ENCODE measurements around the gene LEUTX. TPM values are rescaled to one million over a fixed set of nuclear protein-coding genes. Genes with fewer than 3 reads are reported as not detected.

LEUTX gene
- total RNA-seq, 1 donor from 2014 or later, result not detected

GRCh38 chr19:39749981-39750380 is 28.7 kb upstream of the LEUTX start:
- Histone ChIP-seq H3K4me1 (no peaks in the 10 kb centered on the region), H3K9me3 (ENCODE audit: low read depth) (no peaks in the 10 kb centered on the region), H3K9ac (no peak overlapping the region), H3F3A (ENCODE audit: low read depth) (no peaks in the 10 kb centered on the region), H3K27me3 (no peaks in the 10 kb centered on the region), H3K4me2 (no peak overlapping the region), H4K20me1 (ENCODE audit: low read depth) (no peaks in the 10 kb centered on the region), H3K79me2 (ENCODE audit: low read depth) (no peaks in the 10 kb centered on the region), H2AFZ (replicated peaks) (no peak overlapping the region), H3K36me3 (no peaks in the 10 kb centered on the region), H3K27ac (no peak overlapping the region), H3K4me3 (no peak overlapping the region)
- H3K27me3 Mint-ChIP-seq (ENCODE audit: insufficient read depth, low read depth), result peaks cover 6% of the 10 kb centered on the region
- H3K4me1 Mint-ChIP-seq, result no peaks in the 10 kb centered on the region
- no peak for TF ChIP-seq CTCF (IDR thresholded peaks at IDR 0.05)
- H3K36me3 Mint-ChIP-seq, result no peaks in the 10 kb centered on the region
- no peak for DNase-seq (ENCODE audit: low spot score)
- H3K4me3 Mint-ChIP-seq, result no peak overlapping the region
- no peaks in the 10 kb centered on the region for H3K9me3 Mint-ChIP-seq
- no peak overlapping the region for H3K27ac Mint-ChIP-seq

- H2AFZ ChIP-seq (replicated peaks), result no peak overlapping the region
- no peaks in the 10 kb centered on the region for H4K20me1 ChIP-seq (ENCODE audit: low read depth)
- H3K9ac ChIP-seq, result no peak overlapping the region
- peaks cover 16% of the 10 kb centered on the region for H3K27me3 ChIP-seq
- H3K79me2 ChIP-seq (ENCODE audit: low read depth), result no peaks in the 10 kb centered on the region
- H3K4me2 ChIP-seq, result no peak overlapping the region
- Mint-ChIP-seq H3K27ac (no peak overlapping the region), H3K27me3 (ENCODE audit: insufficient read depth, low read depth) (peaks cover 13% of the 10 kb centered on the region), H3K4me1 (no peaks in the 10 kb centered on the region), H3K36me3 (no peaks in the 10 kb centered on the region), H3K9me3 (no peaks in the 10 kb centered on the region), H3K4me3 (no peak overlapping the region)
- no peak overlapping the region for H3K4me3 ChIP-seq
- H3K9me3 ChIP-seq (ENCODE audit: low read depth), result no peaks in the 10 kb centered on the region
- H3K4me1 ChIP-seq, result no peaks in the 10 kb centered on the region
- no peaks in the 10 kb centered on the region for H3F3A ChIP-seq (ENCODE audit: low read depth)
- TF ChIP-seq CTCF (IDR thresholded peaks at IDR 0.05) (no peak), EZH2phosphoT487 (IDR thresholded peaks at IDR 0.05) (no peak), EZH2 (IDR thresholded peaks at IDR 0.05) (no peak)
- H3K27ac ChIP-seq, result no peak overlapping the region
- no peaks in the 10 kb centered on the region for H3K36me3 ChIP-seq
- DNase-seq (ENCODE audit: low spot score), result no peak
These were observed 26.3 kb upstream of the LEUTX start for GRCh38 chr19:39752390-39752789.

GRCh38 chr19:39752795-39753194 is 25.9 kb upstream of the LEUTX start:
- peaks cover 13% of the 10 kb centered on the region for H3K27me3 Mint-ChIP-seq (ENCODE audit: insufficient read depth, low read depth)
- H3K4me1 Mint-ChIP-seq, result no peaks in the 10 kb centered on the region
- Histone ChIP-seq H3K9me3 (ENCODE audit: low read depth) (no peaks in the 10 kb centered on the region), H3K4me1 (no peaks in the 10 kb centered on the region), H3K27ac (no peak overlapping the region), H3K4me2 (no peak overlapping the region), H2AFZ (replicated peaks) (no peak overlapping the region), H3K27me3 (peaks cover 16% of the 10 kb centered on the region), H3F3A (ENCODE audit: low read depth) (no peaks in the 10 kb centered on the region), H4K20me1 (ENCODE audit: low read depth) (no peaks in the 10 kb centered on the region), H3K9ac (no peak overlapping the region), H3K36me3 (no peaks in the 10 kb centered on the region), H3K79me2 (ENCODE audit: low read depth) (no peaks in the 10 kb centered on the region), H3K4me3 (no peak overlapping the region)
- no peaks in the 10 kb centered on the region for H3K9me3 Mint-ChIP-seq
- H3K4me3 Mint-ChIP-seq, result no peak overlapping the region
- TF ChIP-seq EZH2phosphoT487 (IDR thresholded peaks at IDR 0.05), result no peak
- TF ChIP-seq CTCF (IDR thresholded peaks at IDR 0.05), result no peak
- no peak for TF ChIP-seq EZH2 (IDR thresholded peaks at IDR 0.05)
- no peaks in the 10 kb centered on the region for H3K36me3 Mint-ChIP-seq
- no peak overlapping the region for H3K27ac Mint-ChIP-seq
- DNase-seq (ENCODE audit: low spot score), result no peak

GRCh38 chr19:39754544-39754943 is 24.1 kb upstream of the LEUTX start:
- DNase-seq (ENCODE audit: low spot score), result no peak
- Histone ChIP-seq H3K9me3 (ENCODE audit: low read depth) (no peaks in the 10 kb centered on the region), H3K4me1 (no peaks in the 10 kb centered on the region), H3K27me3 (peaks cover 26% of the 10 kb centered on the region), H3K4me3 (no peak overlapping the region), H2AFZ (replicated peaks) (no peak overlapping the region), H3K27ac (no peak overlapping the region), H3K4me2 (no peak overlapping the region), H3K9ac (no peak overlapping the region), H4K20me1 (ENCODE audit: low read depth) (no peaks in the 10 kb centered on the region), H3K79me2 (ENCODE audit: low read depth) (no peaks in the 10 kb centered on the region), H3F3A (ENCODE audit: low read depth) (no peaks in the 10 kb centered on the region), H3K36me3 (no peaks in the 10 kb centered on the region)
- Mint-ChIP-seq H3K4me1 (no peaks in the 10 kb centered on the region), H3K27me3 (ENCODE audit: insufficient read depth, low read depth) (peaks cover 11% of the 10 kb centered on the region), H3K36me3 (no peaks in the 10 kb centered on the region), H3K9me3 (no peaks in the 10 kb centered on the region), H3K4me3 (no peak overlapping the region), H3K27ac (no peak overlapping the region)
- no peak for TF ChIP-seq CTCF (IDR thresholded peaks at IDR 0.05)
- TF ChIP-seq EZH2 (IDR thresholded peaks at IDR 0.05), result no peak
- TF ChIP-seq EZH2phosphoT487 (IDR thresholded peaks at IDR 0.05), result no peak

Measured in neural progenitor cell (in vitro differentiated cells).